ENCODE results near the gene FHIP1B.
A peak's percentile ranks its signal among the peaks of the same experiment; 100 is the strongest.
"Not testable (repeated sequence)": the region's sequence is repeated elsewhere in the genome, so short reads cannot be mapped to it uniquely, and the experiment has no call there.

FHIP1B gene

GRCh38 chr11:6234387-6235107 lies at the start of gene FHIP1B:
Gene FHIP1B, minus strand, starts transcription at chr11:6234636. Its CDS starts 10,120 bp downstream, at chr11:6224516.
- peak; percentile 97 to 99 for DNase-seq (ENCODE audit: low read depth in 2 of 2)

- no peak for DNase-seq (ENCODE audit: low read depth in 2 of 2)
These were observed 49.1 kb upstream of the FHIP1B start for GRCh38 chr11:6283453-6284023.

- DNase-seq (ENCODE audit: low read depth in 2 of 2), result not testable (repeated sequence)
These were observed 46.4 kb upstream of the FHIP1B start for GRCh38 chr11:6280809-6281208.

DNA sequence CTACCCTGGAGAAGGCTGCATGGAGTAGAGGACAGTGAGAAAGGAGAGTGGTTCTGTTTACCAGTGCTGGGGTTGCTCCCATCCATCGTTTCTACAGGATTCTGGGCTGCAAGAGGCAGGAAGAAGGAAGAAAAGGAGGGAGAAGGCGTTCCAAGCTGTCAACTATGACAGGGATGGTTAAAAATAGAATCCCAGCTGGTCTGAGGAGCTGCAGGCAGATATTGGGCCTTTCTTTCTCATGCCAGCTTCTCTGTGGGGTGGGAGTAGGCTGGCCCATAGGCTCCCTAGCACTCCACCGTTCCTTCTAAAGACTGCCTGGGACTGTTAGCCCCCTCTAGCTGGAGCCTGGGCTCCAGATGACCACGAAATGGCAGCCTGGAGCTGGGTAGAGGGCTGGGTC lies 38.8 kb upstream of the FHIP1B start:
- no peak for DNase-seq (ENCODE audit: low read depth in 2 of 2)

GRCh38 chr11:6271598-6271997 lies 37.2 kb upstream of the FHIP1B start:
- DNase-seq (ENCODE audit: low read depth in 2 of 2), result no peak

DNA sequence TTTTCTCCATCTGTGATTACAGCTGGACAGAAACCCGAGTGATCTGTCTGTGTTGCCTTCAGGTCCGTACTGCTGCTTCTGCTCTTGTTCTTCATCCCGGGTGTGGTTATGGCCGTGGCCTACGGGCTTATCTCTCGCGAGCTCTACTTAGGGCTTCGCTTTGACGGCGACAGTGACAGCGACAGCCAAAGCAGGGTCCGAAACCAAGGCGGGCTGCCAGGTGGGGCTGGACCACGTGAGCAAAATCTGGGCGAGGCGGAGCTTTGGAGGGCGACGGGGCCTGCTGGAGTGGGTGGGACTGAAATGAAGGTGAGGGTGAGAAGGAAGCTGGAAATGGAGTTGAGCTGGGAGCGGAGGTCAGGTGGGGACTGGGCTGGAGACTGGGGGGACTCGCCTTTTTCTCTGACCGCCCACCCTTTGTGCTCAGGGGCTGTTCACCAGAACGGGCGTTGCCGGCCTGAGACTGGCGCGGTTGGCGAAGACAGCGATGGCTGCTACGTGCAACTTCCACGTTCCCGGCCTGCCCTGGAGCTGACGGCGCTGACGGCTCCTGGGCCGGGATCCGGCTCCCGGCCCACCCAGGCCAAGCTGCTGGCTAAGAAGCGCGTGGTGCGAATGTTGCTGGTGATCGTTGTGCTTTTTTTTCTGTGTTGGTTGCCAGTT lies 36.3 kb upstream of the FHIP1B start:
- DNase-seq (ENCODE audit: low read depth in 2 of 2), result no peak

DNA sequence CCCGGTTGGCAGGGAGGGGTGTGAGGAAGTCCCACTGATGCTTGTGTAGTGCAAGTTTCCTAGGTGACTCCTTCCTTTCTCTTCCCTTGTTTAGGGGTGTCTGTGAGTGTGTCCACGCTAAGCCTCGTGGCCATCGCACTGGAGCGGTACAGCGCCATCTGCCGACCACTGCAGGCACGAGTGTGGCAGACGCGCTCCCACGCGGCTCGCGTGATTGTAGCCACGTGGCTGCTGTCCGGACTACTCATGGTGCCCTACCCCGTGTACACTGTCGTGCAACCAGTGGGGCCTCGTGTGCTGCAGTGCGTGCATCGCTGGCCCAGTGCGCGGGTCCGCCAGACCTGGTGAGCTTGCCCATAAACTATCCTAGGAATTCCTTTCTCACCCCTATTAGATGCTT lies 35.6 kb upstream of the FHIP1B start:
- no peak for DNase-seq (ENCODE audit: low read depth in 2 of 2)

GRCh38 chr11:6268820-6269219 lies 34.4 kb upstream of the FHIP1B start:
- no peak for DNase-seq (ENCODE audit: low read depth in 2 of 2)

- no peak for DNase-seq (ENCODE audit: low read depth in 2 of 2)
These were observed 29.2 kb upstream of the FHIP1B start for GRCh38 chr11:6263662-6264061.

- DNase-seq (ENCODE audit: low read depth in 2 of 2), result no peak
These were observed 25.8 kb upstream of the FHIP1B start for GRCh38 chr11:6260207-6260726.

- DNase-seq (ENCODE audit: low read depth in 2 of 2), result no peak
These were observed 24.2 kb upstream of the FHIP1B start for GRCh38 chr11:6258571-6259081.

- no peak for DNase-seq (ENCODE audit: low read depth in 2 of 2)
These were observed 23.7 kb upstream of the FHIP1B start for GRCh38 chr11:6258141-6258540.

- DNase-seq (ENCODE audit: low read depth in 2 of 2), result no peak
These were observed 18.8 kb upstream of the FHIP1B start for GRCh38 chr11:6253197-6253596.

- no peak for DNase-seq (ENCODE audit: low read depth in 2 of 2)
These were observed 17.6 kb upstream of the FHIP1B start for GRCh38 chr11:6251990-6252473.

DNA sequence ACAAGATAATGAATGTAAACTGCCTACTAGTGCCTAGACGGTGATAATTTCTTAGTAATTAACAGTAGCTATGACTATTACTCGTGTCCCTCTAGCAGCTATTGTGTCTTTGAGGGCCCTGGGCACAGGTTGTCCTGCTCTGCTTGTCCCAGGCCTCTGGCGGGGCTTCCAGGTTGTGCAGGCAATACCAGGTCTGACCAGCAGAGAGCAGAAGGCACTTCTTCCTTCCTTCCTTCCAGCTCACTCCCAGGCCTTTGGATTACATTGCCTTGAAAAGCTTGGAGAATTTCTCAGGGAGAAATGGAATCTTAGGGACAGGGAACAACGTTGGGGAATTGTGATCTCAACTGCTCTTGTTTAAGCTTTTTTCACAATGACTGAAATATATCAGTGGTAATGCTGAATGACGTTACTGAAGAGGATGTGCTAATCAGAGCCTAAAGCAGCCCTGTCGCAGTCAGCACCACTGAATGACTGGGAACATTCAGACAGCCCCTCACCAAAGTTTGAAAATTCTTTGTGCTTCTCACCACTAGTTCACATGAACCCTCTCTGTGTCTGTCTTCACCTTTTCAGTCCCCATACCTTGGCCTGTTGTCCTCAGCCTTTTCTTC lies 16.8 kb upstream of the FHIP1B start:
- DNase-seq (ENCODE audit: low read depth in 2 of 2), result peak; percentile 27 to 49

DNA sequence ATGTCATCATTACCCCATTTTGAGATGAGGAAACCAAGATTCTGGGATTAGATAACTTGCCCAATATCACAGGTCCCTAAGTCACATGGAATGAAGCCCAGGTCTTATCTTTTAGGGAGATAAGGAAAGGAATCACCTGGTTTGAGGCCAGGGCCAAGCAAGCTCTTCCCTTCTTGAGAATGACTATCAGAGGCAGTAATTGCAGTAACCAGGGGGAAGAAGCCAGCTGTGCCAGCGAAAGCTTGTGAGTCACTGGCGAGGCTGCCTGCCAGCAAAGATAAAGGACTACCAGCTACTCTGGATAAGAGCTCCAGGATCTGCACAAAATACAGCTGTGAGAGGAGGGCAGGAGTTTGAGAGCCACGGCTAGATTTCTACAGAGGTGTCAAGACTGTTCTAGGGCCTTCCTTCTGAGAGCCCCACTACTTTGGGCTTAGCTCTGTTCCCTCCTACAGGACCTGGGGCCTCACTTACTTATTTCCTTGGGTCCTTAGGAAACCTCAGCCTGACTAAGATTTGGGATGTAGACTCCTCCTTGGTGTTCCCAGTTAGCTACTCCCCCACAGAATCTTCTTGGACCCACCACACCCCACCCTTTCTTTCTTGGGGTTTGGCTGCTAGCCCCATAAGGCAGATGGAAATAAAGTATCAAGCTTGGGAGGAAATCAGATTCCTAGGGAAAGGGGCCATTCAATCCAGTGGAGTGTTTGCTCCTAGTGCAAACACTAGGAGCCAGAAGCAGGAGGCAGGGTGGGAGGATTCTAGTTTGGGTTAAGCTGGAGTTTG lies 15.5 kb upstream of the FHIP1B start:
- no peak for DNase-seq (ENCODE audit: low read depth in 2 of 2)

DNA sequence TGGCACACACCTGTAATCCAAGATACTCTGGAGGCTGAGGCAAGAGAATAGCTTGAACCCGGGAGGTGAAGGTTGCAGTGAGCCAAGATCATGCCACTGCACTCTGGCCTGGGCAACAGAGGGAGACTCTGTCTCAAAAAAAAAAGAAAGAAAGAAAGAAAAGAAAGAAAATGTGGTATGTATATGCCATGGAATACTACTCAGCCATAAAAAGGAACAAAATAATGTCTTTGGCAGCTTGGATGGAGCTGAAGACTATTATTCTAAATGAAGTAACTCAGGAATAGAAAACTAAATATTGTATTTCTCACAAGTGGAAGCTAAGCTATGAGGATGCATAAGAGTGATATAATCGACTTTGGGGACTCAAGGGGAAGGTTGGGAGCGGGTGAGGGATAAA lies 14.5 kb upstream of the FHIP1B start:
- not testable (repeated sequence) for DNase-seq (ENCODE audit: low read depth in 2 of 2)

DNA sequence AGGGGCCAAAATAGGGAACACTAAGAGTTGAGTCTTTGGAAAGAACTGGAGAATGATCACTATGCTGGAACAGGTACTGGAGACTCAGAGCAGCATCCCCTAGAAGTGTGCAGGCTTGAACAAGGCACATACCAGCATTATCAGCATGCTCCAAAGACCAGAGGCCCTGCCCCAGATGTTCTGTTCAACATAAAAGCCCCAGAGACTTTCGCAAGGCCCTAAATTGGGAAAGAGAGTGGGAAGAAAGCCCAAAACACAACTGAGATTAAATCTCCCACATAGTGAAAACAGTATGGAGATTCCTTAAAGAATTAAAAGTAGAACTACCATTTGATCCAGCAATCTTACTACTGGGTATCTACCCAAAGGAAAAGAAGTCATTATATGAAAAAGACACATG lies 13.8 kb upstream of the FHIP1B start:
- no peak for DNase-seq (ENCODE audit: low read depth in 2 of 2)

- no peak for DNase-seq (ENCODE audit: low read depth in 2 of 2)
These were observed 11.1 kb upstream of the FHIP1B start for GRCh38 chr11:6245536-6245935.

DNA sequence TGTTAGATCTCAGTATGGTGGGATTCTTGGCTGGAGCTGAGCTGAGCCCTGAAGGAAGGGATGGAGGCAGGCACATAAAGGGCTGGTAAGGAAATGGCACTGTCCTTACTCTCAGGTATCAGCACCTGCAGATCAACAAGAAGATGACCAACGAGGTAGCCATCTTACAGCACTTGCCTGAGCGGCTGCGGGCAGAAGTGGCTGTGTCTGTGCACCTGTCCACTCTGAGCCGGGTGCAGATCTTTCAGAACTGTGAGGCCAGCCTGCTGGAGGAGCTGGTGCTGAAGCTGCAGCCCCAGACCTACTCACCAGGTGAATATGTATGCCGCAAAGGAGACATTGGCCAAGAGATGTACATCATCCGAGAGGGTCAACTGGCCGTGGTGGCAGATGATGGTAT lies 6.9 kb upstream of the FHIP1B start:
- DNase-seq (ENCODE audit: low read depth in 2 of 2), result no peak

GRCh38 chr11:6240781-6241180 lies 6.3 kb upstream of the FHIP1B start:
- DNase-seq (ENCODE audit: low read depth in 2 of 2), result no peak
